ENCODE results near the gene RAB3B.

Gene RAB3B

GRCh38 chr1:51955797-51956527 lies 34.5 kb downstream of the RAB3B start:
- peak; percentile 93 for DNase-seq

GRCh38 chr1:51954783-51955182 lies 35.7 kb downstream of the RAB3B start:
- no peak for DNase-seq

GRCh38 chr1:51953079-51953478 lies 37.4 kb downstream of the RAB3B start:
- DNase-seq, result no peak

GRCh38 chr1:51952638-51953037 lies 37.9 kb downstream of the RAB3B start:
- DNase-seq, result no peak

- no peak for DNase-seq
Observed at GRCh38 chr1:51950701-51951100, 39.8 kb downstream of the RAB3B start.

GRCh38 chr1:51949014-51949702 lies 41.3 kb downstream of the RAB3B start:
- DNase-seq, result no peak

GRCh38 chr1:51948491-51948915 lies 42.0 kb downstream of the RAB3B start:
- DNase-seq, result no peak

- no peak for DNase-seq
Observed at GRCh38 chr1:51946300-51946699, 44.2 kb downstream of the RAB3B start.

- DNase-seq, result no peak
Observed at GRCh38 chr1:51945591-51945990, 44.9 kb downstream of the RAB3B start.

GRCh38 chr1:51942281-51942680 lies 48.2 kb downstream of the RAB3B start:
- DNase-seq, result no peak

GRCh38 chr1:51941528-51941927 lies 49.0 kb downstream of the RAB3B start:
- no peak for DNase-seq

- DNase-seq, result no peak
Observed at GRCh38 chr1:51937112-51937511, 53.4 kb downstream of the RAB3B start.

- DNase-seq, result no peak
Observed at GRCh38 chr1:51936531-51936930, 54.0 kb downstream of the RAB3B start.

GRCh38 chr1:51933344-51933743 lies 57.2 kb downstream of the RAB3B start:
- no peak for DNase-seq

- no peak for DNase-seq
Observed at GRCh38 chr1:51930329-51930728, 60.2 kb downstream of the RAB3B start.

GRCh38 chr1:51928896-51929295 lies 61.6 kb downstream of the RAB3B start:
- DNase-seq, result no peak

GRCh38 chr1:51927029-51927428 lies 63.5 kb downstream of the RAB3B start:
- no peak for DNase-seq

GRCh38 chr1:51926171-51926812 lies 64.2 kb downstream of the RAB3B start:
- no peak for DNase-seq

GRCh38 chr1:51924455-51924854 lies 66.0 kb downstream of the RAB3B start:
- DNase-seq, result no peak

- DNase-seq, result no peak
Observed at GRCh38 chr1:51922040-51922439, 68.5 kb downstream of the RAB3B start.

- no peak for DNase-seq
Observed at GRCh38 chr1:51920130-51920529, 70.4 kb downstream of the RAB3B start.

GRCh38 chr1:51919684-51920083 lies 70.8 kb downstream of the RAB3B start:
- DNase-seq, result no peak

GRCh38 chr1:51916587-51917405 lies 73.7 kb downstream of the RAB3B start:
- no peak for DNase-seq
